Transverse colon (tissue), 4 donors: ENCODE measurements around the gene AFAP1L2. TPM values are rescaled to one million over a fixed set of nuclear protein-coding genes. Genes with fewer than 3 reads are reported as not detected.

Experiments
- DNase-seq: peaks from one replicate; pipeline ENCODE4 v3.0.0-alpha.2; 2019
- H3K27ac ChIP-seq, 4 donors: fragments of 200-600 bp; sonication (generic); 2 replicates each; pipeline ENCODE4 v1.5.1; 2016 to 2018; ENCODE audit warnings: inconsistent platforms in 4 of 4
- H3K27me3 ChIP-seq: fragments of 200-600 bp; sonication (generic); 2 replicates; pipeline ENCODE4 v1.5.1; 2017; ENCODE audit warnings: inconsistent platforms
- H3K36me3 ChIP-seq, 4 donors: fragments of 200-600 bp; sonication (generic); 2 replicates each; pipeline ENCODE4 v1.5.1; 2017 to 2019; ENCODE audit warnings: inconsistent platforms in 4 of 4
- H3K4me1 ChIP-seq, 4 donors: fragments of 200-600 bp; sonication (generic); 2 replicates each; pipeline ENCODE4 v1.5.1; 2017 to 2020; ENCODE audit warnings: inconsistent platforms in 4 of 4
- H3K4me3 ChIP-seq, 4 donors: fragments of 200-600 bp; sonication (generic); 1 replicate in 1 of 4; 2 replicates in 3 of 4; pipeline versions ENCODE4 v1.5.1 to v1.6.1; 2017 to 2019; ENCODE audit warnings: inconsistent platforms in 4 of 4
- H3K9me3 ChIP-seq, 2 donors: fragments of 200-600 bp; sonication (generic); 2 replicates each; pipeline ENCODE4 v1.5.1; 2017 to 2019; ENCODE audit warnings: inconsistent platforms in 2 of 2
- EP300 ChIP-seq: sonication (generic); formaldehyde crosslinking; IDR thresholded peaks from one replicate; pipeline ENCODE4 v1.6.1; 2017; ENCODE audit warnings: antibody characterized with exemption, low read depth
- POLR2A ChIP-seq: fragments of 450-650 bp; IDR thresholded peaks from one replicate; pipeline ENCODE4 v1.6.1; 2016; ENCODE audit warnings: antibody characterized with exemption, mild to moderate bottlenecking, moderate library complexity
- POLR2AphosphoS5 ChIP-seq, 3 donors: sonication (generic); formaldehyde crosslinking; IDR thresholded peaks; one replicate each; pipeline ENCODE4 v1.6.1; 2016; ENCODE audit warnings: antibody characterized with exemption in 3 of 3
- WGBS, 2 donors: methylation state at CpG; one replicate each; pipeline ENCODE4 v1.1.5; 2018; ENCODE audit warnings: low coverage in 1 of 2; 5-methylcytosine and 5-hydroxymethylcytosine counted together
- in situ Hi-C, 4 donors: fragments of 200-750 bp; cut with MboI; loops; one replicate each; pipeline versions ENCODE4 v1.15.0 to v1.15.1; 2017; ENCODE audit warnings: low sequenced_read_pairs in 3 of 4, low pct_ligation_motif_present in 1 of 4, low pct_unique_long_range_greater_than_20kb in 1 of 4
- intact Hi-C: fragments of 100-400 bp; cut with DNase I; formaldehyde crosslinking; loops from one replicate; pipeline ENCODE4 v1.15.1; 2023; ENCODE audit warnings: low total_unique reads
- total RNA-seq, 4 donors: library from RNA; depleted of rRNA; stranded (reverse); fragments of >200 nt; gene quantifications; one replicate each; pipeline ENCODE4 v1.1.0, GENCODE V29; 2016
- TF ChIP-seq, protein P1 (sequence below), 5 experiments: fragments of 200-600 bp in 3 of 5; fragments of 450-650 bp in 2 of 5; sonication (generic) in 3 of 5; IDR thresholded peaks; 1 replicate in 2 of 5; 2 replicates in 3 of 5; pipeline ENCODE4 v1.5.1; 2016 to 2017; ENCODE audit warnings: antibody characterized with exemption in 5 of 5, inconsistent platforms in 3 of 5, mild to moderate bottlenecking in 2 of 5, moderate library complexity in 1 of 5

The AFAP1L2 gene
- total RNA-seq, 4 donors from 2014 or later = 12.2 to 42.6 (median 13.2) TPM

DNA sequence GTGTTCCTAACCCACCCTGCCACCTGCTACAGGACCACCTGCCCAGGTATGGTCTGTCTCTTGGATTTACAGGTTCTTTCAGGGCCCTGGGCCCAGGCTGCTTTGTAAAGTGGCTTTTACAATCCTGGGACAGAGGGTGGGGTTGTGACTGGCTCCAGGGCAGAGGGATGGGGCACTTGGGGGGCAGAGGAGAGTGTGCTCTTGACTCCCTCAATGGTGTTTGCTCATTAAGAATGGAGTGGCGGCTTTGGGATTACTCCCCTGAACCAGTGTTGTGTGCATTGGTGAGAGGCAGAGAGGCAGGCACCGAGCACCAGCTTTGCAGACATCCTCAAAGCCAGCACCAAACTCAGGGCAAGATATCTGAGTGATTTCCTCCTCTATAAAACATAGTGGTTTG is 121.8 kb downstream of the AFAP1L2 start:
- Histone ChIP-seq H3K9me3 (no peaks in the 10 kb centered on the region), H3K4me1 (no peaks in the 10 kb centered on the region), H3K4me3 (no peak overlapping the region), H3K27ac (no peak overlapping the region), H3K36me3 (no peaks in the 10 kb centered on the region), H3K27me3 (no peaks in the 10 kb centered on the region)
- no peak for TF ChIP-seq POLR2A
- no peak for TF ChIP-seq POLR2AphosphoS5 (IDR thresholded peaks at IDR 0.05)
- TF ChIP-seq, protein P1, sequence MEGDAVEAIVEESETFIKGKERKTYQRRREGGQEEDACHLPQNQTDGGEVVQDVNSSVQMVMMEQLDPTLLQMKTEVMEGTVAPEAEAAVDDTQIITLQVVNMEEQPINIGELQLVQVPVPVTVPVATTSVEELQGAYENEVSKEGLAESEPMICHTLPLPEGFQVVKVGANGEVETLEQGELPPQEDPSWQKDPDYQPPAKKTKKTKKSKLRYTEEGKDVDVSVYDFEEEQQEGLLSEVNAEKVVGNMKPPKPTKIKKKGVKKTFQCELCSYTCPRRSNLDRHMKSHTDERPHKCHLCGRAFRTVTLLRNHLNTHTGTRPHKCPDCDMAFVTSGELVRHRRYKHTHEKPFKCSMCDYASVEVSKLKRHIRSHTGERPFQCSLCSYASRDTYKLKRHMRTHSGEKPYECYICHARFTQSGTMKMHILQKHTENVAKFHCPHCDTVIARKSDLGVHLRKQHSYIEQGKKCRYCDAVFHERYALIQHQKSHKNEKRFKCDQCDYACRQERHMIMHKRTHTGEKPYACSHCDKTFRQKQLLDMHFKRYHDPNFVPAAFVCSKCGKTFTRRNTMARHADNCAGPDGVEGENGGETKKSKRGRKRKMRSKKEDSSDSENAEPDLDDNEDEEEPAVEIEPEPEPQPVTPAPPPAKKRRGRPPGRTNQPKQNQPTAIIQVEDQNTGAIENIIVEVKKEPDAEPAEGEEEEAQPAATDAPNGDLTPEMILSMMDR (IDR thresholded peaks at IDR 0.05) = no peak
- TF ChIP-seq EP300 = no peak
- intact Hi-C loops = no loop called here
- WGBS, 2 donors = 84% methylated on average over 2 of the region's 2 CpGs; no CpG with 5 or more reads in 1 of the 2 donors
- no peak for DNase-seq
- in situ Hi-C loops = no loop called here

DNA sequence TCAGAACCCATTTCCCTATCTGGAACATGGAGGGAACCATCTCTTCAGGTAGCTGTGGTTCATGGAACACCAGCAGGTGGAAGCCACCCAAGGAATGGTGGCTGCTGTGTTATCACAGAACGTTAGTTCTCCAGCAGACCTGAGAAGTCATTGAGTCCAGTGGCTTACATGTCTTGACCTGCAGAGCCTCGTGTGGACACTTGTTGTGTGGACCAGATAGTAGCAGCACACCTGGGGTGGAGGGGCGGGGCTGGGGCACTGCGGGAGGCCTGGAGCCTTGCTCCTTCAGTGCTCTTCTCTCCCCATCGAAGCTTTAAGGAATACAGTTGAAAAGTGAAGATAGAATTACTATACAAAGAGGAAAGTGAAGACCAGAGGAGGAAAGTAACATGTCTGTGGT is 122.8 kb downstream of the AFAP1L2 start:
- Histone ChIP-seq H3K4me1 (no peaks in the 10 kb centered on the region), H3K27me3 (no peaks in the 10 kb centered on the region), H3K36me3 (no peaks in the 10 kb centered on the region), H3K4me3 (no peak overlapping the region), H3K9me3 (no peaks in the 10 kb centered on the region), H3K27ac (no peak overlapping the region)
- in situ Hi-C loops = no loop called here
- TF ChIP-seq EP300 = no peak
- TF ChIP-seq, protein P1 (IDR thresholded peaks at IDR 0.05) = no peak
- no peak for TF ChIP-seq POLR2AphosphoS5 (IDR thresholded peaks at IDR 0.05)
- TF ChIP-seq POLR2A = no peak
- WGBS, 2 donors = 67 to 79% methylated on average over 3 to 5 of the region's 5 CpGs
- no peak for DNase-seq
- intact Hi-C loops = no loop called here

DNA sequence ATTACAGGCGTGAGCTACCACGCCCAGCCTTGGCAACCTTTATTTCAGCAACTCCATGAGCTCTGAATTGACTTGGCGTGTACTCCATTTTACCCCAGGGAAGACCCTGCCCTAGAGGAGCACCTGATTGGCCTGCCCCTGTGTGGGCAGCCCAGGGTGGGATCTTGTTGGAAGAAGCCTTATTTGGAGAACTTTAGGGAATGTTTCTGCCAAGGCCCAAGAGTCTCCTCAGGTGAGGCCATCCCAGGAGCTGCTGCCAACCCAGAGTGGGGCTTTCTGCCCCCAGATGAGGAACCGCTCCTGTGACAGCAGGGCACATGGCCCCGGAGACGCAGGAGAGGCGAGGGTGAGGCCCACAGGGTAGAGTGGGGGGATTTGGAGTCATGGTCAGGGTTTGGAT is 123.3 kb downstream of the AFAP1L2 start:
- Histone ChIP-seq H3K4me3 (no peak overlapping the region), H3K27me3 (peaks cover 2% of the 10 kb centered on the region), H3K27ac (no peak overlapping the region), H3K36me3 (no peaks in the 10 kb centered on the region), H3K9me3 (no peaks in the 10 kb centered on the region), H3K4me1 (no peaks in the 10 kb centered on the region)
- no peak for DNase-seq
- WGBS, 2 donors = 89% methylated on average over 6 of the region's 7 CpGs; no CpG with 5 or more reads in 1 of the 2 donors
- in situ Hi-C loops (no loop called here), intact Hi-C loops (no loop called here)
- TF ChIP-seq, protein P1 (IDR thresholded peaks at IDR 0.05) = no peak
- TF ChIP-seq POLR2A = no peak
- no peak for TF ChIP-seq POLR2AphosphoS5 (IDR thresholded peaks at IDR 0.05)
- no peak for TF ChIP-seq EP300

DNA sequence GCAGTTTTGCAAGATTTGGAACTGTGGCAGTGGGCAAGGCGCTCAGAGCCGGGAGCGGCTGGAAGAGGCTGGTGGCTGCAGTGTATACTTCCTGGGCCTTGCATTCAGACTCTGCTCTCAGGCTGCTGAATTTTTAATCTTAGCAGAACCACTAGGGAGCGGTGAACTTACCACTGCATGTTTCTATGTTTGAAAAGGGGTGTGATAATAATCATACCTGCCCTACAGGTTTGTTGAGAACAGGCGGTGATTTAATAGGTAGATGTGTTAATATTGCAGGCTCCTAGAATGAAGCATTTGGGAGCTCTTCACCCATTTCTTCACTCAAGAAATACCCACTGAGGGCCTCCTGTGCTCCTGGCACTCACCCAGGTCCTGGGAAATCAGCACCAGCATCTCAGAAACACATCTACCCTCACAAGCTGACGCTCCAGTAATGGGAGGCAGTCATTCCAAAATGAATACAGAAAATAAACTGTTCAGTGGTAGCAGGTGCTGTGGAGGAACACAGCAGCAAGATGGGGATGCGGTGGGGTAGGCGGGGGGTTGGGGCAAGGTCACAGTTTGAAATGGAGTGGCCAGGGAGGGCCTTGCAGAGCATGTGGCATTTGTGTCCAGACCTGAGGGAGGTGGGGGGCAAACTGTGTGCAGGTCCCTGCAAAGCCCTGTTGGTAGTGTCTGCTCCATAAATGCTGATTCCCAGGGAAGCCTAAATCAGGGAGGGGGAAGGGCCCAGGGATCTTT is 124.2 kb downstream of the AFAP1L2 start:
- TF ChIP-seq POLR2A (no peak), POLR2AphosphoS5 (IDR thresholded peaks at IDR 0.05) (no peak), EP300 (no peak)
- TF ChIP-seq, protein P1 (IDR thresholded peaks at IDR 0.05) = no peak
- no peaks in the 10 kb centered on the region for H3K4me1 ChIP-seq
- H3K27ac ChIP-seq = no peak overlapping the region
- no peaks in the 10 kb centered on the region for H3K36me3 ChIP-seq
- intact Hi-C loops = no loop called here
- no peak overlapping the region for H3K4me3 ChIP-seq
- H3K9me3 ChIP-seq = no peaks in the 10 kb centered on the region
- 92% methylated on average over 8 of the region's 8 CpGs; no CpG with 5 or more reads in 1 of the 2 donors for WGBS, 2 donors
- in situ Hi-C loops = no loop called here
- H3K27me3 ChIP-seq = peaks cover 7% of the 10 kb centered on the region
- DNase-seq = no peak
